HG03457 (cell line): ENCODE data around the gene ANKMY1.

Source experiments
- ATAC-seq: cut with Tn5 transposase; IDR thresholded peaks from one replicate; pipeline ENCODE4 v1.9.1; 2021; ENCODE audit warnings: moderate number of reproducible peaks; ENCODE audit not compliant: unreplicated experiment

ANKMY1 gene, protein sequence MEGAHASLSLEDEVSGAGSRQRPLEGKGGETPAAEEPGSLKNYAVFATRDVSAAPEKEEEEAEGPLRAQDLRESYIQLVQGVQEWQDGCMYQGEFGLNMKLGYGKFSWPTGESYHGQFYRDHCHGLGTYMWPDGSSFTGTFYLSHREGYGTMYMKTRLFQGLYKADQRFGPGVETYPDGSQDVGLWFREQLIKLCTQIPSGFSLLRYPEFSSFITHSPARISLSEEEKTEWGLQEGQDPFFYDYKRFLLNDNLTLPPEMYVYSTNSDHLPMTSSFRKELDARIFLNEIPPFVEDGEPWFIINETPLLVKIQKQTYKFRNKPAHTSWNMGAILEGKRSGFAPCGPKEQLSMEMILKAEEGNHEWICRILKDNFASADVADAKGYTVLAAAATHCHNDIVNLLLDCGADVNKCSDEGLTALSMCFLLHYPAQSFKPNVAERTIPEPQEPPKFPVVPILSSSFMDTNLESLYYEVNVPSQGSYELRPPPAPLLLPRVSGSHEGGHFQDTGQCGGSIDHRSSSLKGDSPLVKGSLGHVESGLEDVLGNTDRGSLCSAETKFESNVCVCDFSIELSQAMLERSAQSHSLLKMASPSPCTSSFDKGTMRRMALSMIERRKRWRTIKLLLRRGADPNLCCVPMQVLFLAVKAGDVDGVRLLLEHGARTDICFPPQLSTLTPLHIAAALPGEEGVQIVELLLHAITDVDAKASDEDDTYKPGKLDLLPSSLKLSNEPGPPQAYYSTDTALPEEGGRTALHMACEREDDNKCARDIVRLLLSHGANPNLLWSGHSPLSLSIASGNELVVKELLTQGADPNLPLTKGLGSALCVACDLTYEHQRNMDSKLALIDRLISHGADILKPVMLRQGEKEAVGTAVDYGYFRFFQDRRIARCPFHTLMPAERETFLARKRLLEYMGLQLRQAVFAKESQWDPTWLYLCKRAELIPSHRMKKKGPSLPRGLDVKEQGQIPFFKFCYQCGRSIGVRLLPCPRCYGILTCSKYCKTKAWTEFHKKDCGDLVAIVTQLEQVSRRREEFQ

DNA sequence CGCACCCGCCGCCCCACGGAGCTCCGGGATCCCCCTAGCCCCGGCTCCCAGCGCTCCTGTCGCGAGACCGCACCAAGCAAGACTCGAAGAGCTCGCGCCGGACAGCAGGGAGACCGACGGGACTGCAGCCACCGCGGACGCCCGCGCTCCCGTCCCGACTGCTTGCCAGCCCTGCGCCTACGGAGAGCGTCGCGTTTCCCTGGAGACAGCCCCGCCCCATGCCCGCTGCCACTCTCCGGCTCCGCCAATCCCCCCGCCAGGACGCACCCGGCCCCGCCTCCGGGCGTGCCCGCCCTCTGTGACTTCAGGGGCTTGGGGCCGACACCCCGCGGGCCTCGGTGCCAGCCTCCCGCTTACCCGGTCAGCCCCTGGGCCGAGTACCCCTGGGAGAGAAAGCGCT, at the start of gene ANKMY1:
ANKMY1 (minus strand) TSS at position 181 of the 400 bp plus-strand sequence. CDS start 653 bp downstream, outside the sequence.
- no peak for ATAC-seq

DNA sequence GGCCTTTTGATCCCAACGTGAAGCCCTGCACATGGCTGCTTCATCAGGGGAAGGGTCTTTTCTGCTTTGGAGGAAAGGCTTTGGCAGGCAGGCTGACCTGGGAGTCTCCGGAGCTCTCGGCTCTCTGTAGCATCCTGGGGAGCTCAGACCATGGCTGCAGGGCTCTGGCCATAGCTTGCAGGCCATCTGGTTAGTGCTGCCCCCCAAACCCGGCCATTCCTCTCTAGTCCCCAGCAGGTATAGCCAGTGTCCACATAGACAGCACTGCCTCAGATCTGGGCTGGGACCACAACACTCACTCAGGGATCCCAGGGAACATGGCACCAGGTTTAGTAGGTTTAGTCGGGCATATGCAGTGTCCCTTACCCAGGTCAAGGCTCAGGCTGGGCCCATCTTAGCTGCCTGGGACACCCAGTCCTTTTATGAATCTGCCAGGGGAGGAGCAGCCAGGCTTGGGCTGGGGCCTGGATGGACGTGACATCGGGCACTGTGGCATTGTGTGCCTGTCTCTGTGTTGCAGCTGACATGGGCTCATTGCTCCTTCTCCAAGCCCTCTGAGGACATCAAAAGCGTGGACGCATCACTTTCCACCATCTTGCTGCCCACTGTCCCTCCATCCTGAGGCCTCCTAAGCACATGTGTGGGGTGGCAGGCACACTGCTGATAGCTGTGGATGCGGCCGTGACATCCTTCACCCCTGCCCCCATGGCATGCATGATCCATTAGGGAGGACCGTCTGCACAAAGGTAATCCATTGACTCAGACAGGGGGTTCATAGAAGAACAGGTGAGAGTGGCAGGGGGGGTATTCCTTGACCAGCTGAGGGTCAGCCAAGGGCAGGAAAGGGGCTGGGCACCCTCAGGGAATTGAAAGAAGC, 48.3 kb upstream of the ANKMY1 start:
- ATAC-seq, result no peak

DNA sequence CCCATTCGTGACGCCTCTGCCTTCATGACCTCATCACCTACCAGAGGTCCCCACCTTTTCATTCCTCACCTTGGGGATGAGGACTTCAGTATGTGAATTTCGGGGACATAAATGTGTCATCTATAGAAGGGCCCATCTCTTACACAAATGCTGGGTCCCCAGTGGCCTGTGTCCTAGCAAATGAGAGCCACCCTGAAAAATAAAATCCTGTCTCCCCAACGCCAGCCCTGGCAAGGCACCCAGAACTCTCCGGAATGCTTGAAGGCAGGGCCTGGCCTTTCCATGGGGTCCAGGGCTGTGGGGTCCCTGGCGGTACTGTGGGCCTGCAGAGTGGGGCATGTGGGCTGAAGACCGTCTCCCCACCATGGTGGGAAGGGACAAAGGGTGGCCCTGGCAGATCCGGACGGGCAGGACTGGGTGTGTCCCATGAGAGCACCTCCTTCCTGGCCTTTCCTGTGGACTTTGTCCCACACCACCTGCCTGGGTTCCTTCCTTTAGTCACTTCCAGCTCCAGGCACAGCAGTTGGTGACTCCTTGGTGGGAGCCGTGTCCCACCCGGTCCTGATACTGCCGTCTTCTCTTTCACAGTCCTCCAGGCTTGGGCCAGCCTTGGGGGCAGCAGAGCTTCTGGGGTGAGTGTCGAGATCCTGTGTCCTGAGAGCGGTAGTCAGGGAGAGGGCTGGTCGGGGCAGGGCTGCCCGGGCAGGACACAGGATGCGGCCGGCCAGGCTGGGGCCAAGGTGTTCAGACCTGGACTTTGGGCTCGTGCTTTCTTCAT, 47.3 kb upstream of the ANKMY1 start:
- ATAC-seq, result no peak

DNA sequence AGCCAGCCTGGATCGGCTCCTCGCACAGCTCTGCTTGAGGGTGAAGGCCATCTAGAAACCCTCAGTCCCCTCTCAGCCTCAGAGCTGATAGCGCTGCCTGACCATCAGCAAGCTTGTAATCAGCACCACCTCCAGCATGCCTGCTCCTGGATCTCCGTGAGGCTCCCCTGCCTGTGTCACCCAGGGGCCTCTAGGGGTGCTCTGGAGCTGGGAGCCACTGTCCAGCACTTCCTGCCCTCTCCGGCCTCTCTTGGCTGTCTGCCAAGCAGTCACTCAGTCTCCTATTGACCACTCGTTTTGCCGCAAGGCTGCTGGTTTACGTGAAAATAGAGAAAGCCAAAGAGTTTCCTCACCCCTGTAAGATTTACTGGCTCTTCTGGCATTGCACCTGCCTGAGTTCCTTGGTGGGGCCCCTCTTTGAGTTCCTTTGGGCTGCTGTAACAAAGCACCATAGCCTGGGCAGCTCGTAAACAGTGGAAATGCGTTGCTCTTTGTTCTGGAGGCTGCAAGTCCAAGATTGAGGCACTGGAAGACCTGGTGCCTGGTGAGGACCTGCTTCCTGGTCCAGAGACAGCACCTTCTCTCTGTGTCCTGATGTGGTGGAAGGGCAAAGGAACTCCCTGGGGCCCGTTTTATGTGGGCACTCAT, 46.6 kb upstream of the ANKMY1 start:
- no peak for ATAC-seq

DNA sequence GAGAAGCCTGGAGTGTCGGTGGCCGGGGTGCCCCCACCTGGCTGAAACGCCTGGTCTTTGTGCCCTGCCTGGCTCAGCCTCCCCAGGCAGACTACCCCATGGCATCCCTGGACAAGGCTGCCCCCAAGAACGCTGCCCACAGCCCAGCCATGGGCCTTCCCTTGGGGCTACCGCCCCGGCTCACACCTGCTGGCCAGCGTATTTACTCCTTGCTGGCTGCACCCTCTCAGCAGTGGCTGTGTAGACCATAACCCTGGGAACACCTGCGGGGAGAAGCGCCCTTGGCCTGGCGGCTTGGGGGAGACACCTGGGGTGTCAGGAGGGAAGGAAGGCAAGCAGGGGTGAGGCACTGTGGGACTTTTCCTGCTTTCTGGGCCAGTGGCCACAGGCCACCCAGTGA, 46.1 kb upstream of the ANKMY1 start:
- ATAC-seq, result no peak

DNA sequence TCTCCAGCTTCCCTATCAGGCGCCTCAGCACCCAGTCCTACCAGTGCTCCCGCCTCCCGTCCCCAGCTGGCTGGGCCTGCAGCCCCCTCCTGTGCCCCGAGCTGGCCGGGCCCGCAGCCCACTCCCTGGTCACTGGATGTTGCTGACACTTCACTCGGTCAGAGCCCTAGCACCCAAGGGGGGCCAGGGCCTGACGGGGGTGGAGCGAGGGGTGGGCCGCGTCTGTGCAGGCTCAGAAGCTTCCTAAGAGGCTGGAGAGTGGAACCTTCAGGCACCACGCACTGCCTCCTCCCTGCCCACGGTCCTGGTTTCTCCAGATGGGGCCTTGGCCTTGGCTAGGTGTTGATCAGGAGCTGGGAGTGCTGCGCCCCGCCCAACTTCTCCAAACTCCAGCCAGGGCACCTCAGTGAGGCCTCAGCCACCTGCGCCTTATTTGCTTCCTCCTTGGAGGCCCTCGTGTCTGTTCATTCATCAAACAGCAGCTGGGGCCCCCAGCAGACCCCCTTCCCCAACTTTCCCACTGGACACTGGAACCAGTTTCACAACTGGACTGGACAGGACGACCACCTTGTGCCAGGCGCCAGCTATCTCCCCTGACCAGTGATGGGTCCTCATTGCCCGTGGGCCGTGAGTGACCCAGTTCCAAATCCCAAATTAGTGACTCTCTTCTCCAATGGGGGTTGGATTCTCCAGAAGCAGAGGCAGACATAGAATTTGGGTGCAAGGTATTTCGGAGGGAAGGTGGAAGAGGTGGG, 45.5 kb upstream of the ANKMY1 start:
- ATAC-seq, result no peak

DNA sequence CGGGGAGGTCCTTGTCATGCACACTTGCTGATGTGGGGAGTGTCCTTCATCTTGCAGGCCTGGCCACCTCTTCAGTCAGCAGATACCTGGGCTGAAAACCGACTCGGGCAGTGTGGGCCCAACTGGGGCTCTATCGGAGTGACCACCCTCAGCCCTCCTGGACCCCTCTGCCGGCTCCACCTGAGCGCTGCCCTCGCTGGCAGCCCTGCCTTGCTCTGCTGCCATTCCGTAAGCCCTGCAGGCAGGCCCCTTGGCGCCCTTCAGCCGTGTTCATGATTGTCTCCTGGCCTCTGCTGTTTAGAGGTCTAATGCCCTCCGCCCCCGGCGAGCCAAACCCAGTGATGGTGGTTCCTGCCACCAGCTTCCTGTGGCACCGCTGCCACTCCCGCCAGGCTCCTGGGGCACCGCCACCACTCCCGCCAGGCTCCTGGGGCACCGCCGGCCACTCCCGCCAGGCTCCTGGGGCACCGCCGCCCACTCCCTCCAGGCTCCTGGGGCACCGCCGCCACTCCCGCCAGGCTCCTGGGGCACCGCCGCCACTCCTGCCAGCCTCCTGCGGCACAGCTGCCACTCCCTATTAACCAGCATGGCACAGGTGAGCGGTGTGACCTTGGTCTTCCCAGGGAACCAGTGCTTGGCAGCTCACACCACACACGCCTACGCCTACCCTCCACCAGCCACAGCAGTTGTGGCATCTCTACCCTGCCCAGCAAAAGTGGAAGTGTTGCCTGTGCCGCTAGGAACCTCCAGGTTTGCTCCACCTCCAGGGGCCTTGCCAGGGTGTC, 44.7 kb upstream of the ANKMY1 start:
- ATAC-seq, result no peak

DNA sequence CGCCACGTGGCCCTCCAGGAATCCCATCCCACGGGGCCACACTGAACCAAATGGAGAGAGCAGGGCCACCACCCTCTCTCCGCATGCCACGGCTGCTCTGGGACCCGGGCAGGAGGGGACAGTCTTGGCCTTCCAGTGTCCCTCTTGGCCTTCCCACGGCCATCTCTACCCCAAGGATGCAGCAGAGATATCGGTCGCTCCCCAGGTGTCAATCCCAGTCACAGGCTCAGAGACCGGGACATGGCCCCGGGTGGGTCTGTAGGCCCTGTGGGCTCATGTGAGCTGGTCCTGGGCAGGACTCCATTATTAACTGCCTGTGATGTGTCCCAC, 44.0 kb upstream of the ANKMY1 start:
- no peak for ATAC-seq

DNA sequence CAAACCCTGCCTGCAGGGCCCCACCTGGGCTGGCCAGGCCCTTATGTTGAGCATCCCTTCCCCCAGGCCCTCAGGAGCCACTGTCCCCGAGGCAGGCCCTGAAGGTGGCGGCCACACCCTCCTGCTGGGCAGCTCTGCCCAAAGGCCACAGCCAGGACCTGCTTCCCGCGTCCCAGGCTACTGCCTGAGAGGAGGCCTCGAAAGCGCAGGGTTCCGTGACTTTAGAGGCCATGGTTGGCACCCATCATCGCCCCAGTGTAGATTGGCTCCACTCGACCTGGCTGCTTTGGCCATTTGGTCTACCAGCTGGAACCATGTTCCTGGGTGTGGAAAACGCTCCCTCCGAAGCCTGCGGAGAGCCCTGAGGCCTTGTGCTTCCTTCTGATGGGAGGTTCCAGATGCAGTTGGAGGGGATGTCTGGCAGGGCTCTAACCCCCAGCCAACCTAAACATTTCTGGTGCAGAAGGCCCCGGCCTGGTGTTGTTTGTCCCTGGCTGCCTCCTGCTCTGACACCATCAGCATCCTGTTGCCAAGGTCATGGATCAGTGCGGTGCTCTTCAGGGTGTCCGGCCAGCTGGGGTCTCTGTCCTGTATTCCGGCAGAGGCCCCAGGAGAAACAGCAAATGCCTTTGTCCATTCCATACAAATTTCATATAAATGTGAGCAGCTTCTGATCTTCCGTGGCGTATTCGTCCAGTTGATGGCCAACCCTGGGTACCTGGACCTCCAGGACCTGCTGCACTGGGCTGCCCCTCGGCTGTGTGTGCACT, 43.5 kb upstream of the ANKMY1 start:
- ATAC-seq, result no peak

DNA sequence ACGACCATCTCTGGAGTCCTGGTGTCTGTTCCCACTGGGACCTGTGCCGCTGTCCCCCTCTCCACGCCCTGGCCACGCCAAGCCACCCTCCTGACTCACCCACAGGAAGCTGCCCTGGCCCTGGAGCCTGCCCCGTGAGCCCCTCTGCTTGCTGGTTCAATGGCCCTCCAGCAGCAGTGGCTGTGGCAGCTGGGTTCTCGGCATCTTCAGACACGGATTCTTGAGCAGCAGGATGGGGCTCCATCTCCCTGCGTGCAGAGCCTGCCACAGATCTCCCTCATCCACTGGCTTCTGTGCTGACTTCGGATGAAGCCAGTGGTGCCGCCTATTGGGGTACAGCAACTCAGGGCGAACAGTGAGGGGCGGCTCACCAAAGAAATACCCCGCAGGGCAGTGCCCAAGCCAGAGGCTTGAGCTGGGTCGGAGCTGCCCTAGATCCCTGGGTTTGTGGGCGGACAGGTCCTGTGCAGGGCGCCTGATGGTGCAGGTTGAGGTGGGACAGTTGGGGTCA, 42.7 kb upstream of the ANKMY1 start:
- ATAC-seq, result no peak

DNA sequence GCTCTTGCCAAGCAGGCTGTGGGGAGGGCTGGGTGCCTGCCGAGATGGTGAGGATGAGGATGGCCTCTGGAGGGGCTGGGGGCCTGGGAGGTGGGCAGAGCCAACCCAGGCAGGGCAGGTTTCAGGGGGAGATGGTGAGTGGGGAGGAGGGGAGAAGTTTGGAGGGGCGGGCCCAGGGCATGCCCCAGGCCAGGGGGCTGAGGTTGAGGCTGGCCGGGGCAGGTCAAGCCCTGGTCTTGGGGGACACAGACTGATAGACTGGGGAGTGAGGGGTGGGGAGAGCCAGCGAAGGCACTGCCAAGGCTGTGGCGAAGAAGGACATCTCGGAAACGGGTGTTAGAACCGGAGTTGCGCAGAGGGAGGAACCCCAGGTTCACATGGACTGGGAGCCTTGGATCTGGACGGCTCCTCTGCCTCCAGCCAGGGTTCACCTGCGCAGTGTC, 41.4 kb upstream of the ANKMY1 start:
- ATAC-seq, result no peak

DNA sequence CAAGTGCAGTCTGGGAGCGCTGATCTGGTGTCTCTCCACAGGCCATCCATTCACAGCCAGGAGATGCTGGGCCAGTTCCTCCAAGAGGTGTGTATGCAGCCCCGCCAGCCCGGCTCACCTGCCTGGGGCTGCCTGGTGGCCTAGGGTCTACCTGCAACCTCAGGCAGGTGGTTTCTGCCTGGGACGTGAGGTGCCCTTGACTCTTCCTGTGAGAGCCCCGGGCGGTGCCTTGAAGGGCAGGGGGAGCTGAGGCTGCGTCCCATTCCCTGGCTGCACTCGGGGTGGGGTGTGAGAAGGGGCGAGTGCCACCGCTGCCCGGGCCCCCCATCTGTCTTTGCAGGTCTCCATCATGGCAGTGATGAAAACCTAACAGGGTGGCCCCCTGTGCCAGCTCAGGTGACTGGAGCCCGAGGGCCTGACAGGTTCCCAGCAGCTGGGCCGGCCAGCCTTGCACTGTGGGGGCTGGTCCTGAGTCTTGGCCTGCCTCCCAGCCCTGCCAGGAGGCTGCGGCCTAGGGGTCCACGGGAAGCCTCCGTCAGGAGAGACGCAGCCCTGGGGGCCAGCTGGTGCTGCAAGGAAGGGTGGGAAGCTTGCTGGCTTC, 40.6 kb upstream of the ANKMY1 start:
- no peak for ATAC-seq

DNA sequence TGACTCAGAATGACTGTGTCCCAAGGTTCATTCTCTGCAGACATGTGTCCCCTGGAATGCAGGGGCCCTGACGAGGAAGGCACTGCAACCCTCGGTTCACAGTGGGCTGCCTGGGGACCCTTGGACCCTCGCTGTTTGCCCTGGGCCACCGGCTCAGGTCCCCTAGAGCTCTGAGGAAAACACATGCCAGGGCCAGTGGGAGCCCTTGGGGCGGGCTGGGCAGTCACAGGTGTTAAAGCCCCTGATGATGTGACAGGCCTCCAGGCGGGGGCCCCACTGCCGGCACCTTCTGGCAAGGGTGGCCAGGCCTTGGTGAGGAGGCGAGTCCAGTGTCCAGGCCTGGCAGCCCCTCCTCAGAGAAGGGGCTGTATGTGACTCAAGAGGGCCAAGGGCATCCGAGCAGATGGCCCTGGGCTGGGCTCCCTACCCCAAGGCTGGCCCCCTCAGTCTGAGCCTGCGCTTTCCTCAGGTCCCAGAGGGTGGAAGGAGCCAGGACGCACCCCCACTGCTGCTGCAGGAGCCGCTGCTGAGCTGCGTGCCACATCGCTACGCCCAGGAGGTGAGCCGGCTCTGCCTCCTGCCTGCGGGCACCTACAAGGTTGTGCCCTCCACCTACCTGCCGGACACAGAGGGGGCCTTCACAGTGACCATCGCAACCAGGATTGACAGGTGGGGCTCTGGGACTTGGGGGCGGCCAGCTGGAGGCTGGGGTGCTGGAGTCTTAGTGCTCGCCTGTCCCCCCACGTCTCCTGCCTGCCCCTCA, 39.8 kb upstream of the ANKMY1 start:
- no peak for ATAC-seq

DNA sequence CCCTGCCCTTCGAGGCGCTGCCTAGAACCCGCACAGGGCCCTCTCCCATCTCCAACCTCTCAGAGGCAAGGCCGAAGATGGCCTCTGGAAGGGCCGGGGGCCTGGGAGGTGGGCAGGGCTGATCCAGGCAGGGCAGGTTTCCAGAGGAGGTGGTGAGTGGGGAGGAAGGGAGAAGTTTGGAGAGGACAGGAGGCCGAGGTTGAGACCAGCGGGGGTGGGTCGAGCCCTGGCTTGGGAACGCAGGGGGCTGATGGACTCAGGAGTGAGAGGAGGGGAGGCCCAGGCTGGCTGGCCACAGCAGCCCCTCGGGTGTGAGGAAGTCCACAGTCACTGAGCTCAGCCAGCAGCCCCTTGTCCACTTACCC, 39.2 kb upstream of the ANKMY1 start:
- ATAC-seq, result no peak

DNA sequence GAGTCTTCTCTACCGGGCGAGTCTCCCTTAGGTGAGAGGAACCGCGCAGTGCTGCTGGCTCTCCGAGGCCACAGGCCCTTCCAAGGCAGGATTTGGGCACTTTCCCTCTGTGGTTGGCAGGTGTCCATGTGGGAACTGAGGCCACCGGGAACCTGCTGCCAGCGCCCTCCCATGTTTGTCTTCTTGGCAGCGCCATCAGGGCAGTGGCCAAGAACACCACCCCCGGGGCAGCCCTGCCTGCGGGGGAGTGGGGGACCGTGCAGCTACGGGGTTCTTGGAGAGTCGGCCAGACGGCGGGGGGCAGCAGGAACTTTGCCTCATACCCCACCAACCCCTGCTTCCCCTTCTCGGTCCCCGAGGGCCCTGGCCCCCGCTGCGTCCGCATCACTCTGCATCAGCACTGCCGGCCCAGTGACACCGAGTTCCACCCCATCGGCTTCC, 38.7 kb upstream of the ANKMY1 start:
- no peak for ATAC-seq

DNA sequence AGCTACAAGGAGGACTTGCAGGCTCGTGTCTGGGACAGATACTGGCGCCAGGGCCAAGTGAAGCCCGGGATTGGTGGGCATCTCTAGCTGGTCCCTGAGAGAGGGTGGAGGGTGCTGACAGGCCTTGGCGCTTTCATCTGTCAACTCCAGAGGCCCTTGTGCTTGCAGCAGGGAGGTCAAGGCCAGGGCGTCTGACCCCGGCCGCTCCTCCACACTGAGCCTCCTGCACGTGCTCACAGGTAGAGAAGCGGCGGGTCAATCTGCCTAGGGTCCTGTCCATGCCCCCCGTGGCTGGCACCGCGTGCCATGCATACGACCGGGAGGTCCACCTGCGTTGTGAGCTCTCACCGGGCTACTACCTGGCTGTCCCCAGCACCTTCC, 38.3 kb upstream of the ANKMY1 start:
- ATAC-seq, result no peak
